ENCODE results near the gene PTGFRN.

Gene PTGFRN

GRCh38 chr1:116889380-116889779, 20.3 kb upstream of the PTGFRN start:
- no peak for DNase-seq

GRCh38 chr1:116891396-116892079, 18.2 kb upstream of the PTGFRN start:
- no peak for DNase-seq

- DNase-seq: no peak
Measured at GRCh38 chr1:116895073-116895472, 14.6 kb upstream of the PTGFRN start.

- DNase-seq: no peak
Measured at GRCh38 chr1:116899529-116899928, 10.2 kb upstream of the PTGFRN start.

GRCh38 chr1:116900471-116901365, 9.0 kb upstream of the PTGFRN start:
- DNase-seq: no peak

- no peak for DNase-seq
Measured at GRCh38 chr1:116902027-116902426, 7.7 kb upstream of the PTGFRN start.

GRCh38 chr1:116902723-116903383, 6.9 kb upstream of the PTGFRN start:
- DNase-seq: no peak

- no peak for DNase-seq
Measured at GRCh38 chr1:116904791-116905320, 4.9 kb upstream of the PTGFRN start.

- DNase-seq: no peak
Measured at GRCh38 chr1:116906812-116907211, 2.9 kb upstream of the PTGFRN start.

GRCh38 chr1:116907351-116907750, 2.4 kb upstream of the PTGFRN start:
- no peak for DNase-seq

GRCh38 chr1:116908266-116908665, 1.4 kb upstream of the PTGFRN start:
- DNase-seq: no peak

- DNase-seq: no peak
Measured at GRCh38 chr1:116908820-116909511, 750 bp upstream of the PTGFRN start.

GRCh38 chr1:116910379-116911187, 867 bp downstream of the PTGFRN start:
- DNase-seq: peak; percentile 50

GRCh38 chr1:116911188-116911553, 1.5 kb downstream of the PTGFRN start:
- DNase-seq: no peak

GRCh38 chr1:116911779-116912469, 2.2 kb downstream of the PTGFRN start:
- DNase-seq: no peak

- DNase-seq: no peak
Measured at GRCh38 chr1:116912846-116913245, 3.1 kb downstream of the PTGFRN start.

GRCh38 chr1:116913941-116914340, 4.2 kb downstream of the PTGFRN start:
- DNase-seq: no peak

GRCh38 chr1:116914667-116915066, 5.0 kb downstream of the PTGFRN start:
- no peak for DNase-seq

GRCh38 chr1:116915086-116915661, 5.5 kb downstream of the PTGFRN start:
- no peak for DNase-seq

GRCh38 chr1:116916002-116916401, 6.3 kb downstream of the PTGFRN start:
- no peak for DNase-seq
